Glomerular visceral epithelial cell (primary cell): Measurements from ENCODE around the gene SPTBN1.

Experiments
- DNase-seq: peaks from one replicate; pipeline ENCODE4 v3.0.0-alpha.2; 2016; ENCODE audit errors: extremely low spot score

SPTBN1 gene

DNA sequence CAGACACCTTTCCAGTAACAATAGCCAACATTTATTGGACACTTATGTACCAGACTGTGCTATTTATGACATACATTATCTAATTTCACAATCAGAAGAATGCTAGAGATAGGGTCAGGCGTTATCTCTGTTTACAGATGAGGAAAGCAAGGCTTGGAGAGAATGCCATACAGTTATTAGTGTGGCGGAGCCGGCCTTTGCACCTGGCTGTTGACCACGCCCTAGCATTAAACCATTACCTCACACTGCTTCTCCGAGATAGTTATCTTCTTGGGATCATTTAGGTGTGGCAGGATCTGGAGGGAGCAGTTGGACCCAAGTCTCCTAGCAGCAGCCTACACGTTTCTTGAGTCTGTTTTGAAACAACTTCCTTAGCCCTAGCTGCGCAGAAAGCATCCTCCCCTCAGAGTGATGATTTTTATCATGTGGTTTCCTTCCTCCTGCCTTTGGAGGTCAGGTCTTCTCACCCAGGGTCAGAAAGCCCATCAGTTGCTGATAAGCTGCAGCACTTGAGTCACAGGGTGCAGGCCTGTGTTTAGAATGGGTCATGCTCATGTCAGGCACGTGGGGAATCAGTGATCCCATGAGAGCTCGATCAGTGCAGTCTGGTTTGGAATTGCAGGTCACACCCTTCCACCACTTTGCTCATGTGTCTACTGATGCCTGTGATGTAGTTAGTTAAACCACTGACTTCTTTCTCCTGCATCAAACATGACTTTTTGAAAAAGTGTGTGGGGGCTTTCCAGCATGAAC, 118.2 kb downstream of the SPTBN1 start:
- no peak for DNase-seq

DNA sequence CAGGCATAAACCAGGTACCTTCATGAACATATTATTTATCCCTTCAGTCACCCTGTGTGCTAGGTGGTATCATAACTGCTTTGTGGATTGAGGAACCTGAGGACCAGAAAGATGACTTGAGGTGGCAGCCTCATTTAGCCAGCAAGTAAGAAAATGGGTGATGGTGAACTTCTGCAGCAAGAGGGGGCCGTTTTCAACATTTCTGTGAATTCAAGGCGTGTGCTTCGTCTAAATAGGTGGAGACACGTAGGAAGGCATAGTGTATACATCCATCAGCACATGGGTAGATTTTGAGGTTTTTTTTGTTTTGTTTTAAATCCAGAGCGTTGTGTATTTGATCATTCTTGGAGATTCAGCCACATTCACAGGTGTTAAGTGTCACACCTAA, 118.7 kb downstream of the SPTBN1 start:
- no peak for DNase-seq

DNA sequence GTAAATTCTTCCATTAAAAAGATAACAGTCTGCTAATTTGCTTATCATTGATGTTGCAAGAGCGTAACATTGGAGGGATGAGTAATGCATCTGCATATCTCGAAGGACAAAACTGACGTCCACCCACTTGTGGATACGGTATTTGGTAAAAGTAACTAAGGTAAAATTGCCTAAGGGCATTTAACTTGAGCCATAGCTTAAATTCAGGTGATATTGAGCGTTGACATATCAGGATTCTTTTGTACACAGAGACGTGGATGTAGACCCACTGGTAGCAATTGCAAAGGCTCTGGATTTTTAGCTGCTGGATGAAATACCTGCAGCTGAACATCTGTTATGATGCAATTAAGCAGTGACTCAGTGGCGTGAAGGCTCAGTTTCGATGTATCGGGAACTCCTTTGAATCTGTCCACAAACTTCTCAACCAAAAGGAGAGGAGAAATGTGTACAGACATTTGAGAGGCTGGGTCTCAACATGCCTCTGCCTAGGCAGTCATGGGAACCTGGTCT, 119.3 kb downstream of the SPTBN1 start:
- no peak for DNase-seq

DNA sequence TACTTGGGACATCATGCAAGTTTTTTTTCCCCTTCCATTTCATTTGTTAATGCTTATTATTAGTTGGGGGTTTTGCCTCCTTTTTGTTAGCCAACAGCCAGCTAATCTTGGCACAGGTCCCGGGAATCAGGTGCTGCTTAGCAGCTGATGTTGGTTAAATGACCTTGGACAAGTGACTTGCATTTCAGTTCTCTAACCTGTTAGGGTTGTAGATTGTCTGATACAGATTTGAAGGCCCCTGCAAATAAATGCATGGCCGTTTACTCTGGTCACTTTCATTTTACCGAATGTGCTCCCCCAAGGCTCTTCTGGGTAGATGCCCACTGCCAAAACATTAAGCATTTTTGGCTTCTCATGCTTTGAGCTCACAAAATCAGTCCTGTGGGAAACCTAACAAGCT, 120.9 kb downstream of the SPTBN1 start:
- DNase-seq = no peak

DNA sequence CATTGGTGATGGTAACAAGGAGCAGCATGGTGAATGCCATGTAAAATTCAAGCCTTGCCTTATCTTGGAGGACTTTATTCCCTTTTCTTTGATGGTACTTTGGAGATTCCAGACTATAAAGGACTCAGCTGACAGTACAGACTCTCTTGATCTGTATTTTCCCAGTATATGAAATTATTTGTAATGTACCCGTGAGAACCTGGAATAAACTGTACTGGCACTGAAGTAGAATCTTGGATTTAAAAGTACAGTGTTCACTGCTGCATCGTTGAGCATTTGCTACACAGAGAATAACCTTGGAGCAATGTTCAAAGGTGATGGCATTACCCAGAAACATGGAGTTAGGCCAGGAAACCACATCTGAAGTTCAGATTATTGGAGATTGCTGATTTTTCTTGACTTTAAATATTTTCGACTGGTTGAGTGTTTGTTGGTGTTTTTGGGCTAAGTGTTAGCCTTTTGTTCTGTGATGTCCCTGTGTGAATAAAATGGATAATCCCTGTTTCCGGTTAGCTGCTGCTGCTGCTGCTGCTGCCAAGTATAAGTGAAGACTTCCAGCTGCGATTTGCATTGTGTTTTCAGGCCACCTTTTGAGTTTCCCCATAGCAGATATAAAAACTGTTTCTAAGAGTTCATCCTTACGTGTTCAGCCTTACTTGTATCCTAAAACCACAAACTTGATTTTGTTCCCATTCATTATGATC, 122.0 kb downstream of the SPTBN1 start:
- no peak for DNase-seq

DNA sequence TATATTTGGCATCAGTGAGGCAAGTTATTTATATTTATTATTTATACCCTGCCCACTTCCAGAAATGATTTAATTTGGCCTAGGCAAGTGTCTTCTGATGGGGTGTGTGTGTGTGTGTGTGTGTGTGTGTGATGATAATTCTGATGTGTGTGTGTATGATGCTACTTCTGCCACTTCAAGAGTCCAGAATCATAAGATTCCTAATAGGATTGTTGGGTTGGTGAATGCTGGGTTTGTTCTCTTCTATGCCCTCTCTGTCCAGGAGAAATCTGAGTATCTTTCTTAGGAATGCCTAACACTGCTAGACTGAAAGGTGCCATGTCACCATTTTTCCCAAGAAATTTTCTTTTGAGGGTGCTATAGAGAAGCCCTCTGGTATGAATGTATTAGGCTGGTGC, 122.5 kb downstream of the SPTBN1 start:
- no peak for DNase-seq

DNA sequence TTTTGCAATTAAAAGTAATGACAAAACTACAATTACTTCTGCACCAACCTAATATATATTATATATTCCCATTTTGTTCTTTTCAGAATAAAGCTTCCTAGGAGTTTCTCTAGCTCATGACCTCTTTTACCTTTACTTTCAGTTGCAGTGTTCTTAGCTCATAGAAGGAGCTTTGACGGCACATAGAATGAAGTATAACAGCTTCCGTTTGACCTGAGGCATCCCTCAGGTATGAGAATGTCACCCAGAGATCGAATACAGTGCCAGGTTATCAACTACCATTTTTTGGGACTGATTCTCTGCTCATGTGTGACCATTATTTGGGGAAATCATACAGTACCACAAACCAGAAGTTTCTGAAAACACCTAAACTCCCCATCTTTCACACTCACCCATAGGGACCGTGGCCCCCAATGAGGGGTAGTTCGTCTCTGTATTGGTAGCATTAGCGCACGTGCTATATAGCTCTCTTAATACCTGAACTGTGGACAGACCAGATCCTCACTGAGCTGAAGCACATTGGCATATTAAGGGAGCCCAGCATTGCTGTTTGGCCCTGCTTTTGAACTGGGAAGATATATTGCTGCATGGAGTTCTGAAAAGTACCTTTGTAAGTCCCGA, 123.0 kb downstream of the SPTBN1 start:
- DNase-seq = no peak

DNA sequence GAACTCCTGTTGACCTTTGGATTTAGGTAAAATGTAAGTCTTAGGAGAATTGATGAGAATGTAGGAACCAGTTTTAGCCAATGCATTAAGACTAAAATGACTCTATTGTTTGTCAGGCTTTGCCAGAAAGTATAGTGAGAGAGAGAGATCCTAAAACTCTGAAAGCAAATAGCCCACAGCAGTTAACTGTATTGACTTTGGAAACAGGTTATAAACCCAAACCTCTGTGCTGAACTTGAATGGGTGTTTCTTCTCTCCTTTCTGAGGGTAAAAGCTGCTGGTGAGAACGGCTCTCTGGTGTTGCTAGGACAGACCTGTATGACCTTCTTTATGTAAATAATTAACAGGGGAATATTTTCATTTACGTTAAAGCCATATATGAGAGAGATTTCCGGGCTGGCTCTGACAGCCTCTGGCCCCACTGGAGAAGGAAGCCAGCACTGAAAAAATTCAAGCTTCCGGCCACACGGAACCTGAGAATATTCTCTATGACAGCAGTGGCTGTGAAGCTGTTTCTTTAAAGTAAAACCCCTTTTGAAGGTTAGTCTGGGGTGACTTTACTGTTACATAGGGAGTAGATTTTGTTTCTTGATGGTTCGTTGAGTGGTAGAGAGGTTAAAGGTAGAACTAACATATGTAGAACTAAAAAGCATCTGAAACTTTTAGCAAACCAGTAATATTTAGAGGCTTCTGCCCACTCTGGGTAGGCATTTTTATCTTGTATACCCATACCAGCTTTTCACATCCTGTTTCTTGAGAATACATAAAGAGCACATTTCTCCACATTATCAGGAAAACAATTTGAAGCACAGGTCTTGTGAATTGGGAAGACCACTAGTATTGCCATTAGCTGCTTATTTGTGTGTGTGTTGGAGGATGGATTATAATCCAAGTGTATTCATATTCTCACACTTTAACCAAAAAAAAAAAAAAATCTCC, 123.8 kb downstream of the SPTBN1 start:
- DNase-seq = peak; percentile 70

DNA sequence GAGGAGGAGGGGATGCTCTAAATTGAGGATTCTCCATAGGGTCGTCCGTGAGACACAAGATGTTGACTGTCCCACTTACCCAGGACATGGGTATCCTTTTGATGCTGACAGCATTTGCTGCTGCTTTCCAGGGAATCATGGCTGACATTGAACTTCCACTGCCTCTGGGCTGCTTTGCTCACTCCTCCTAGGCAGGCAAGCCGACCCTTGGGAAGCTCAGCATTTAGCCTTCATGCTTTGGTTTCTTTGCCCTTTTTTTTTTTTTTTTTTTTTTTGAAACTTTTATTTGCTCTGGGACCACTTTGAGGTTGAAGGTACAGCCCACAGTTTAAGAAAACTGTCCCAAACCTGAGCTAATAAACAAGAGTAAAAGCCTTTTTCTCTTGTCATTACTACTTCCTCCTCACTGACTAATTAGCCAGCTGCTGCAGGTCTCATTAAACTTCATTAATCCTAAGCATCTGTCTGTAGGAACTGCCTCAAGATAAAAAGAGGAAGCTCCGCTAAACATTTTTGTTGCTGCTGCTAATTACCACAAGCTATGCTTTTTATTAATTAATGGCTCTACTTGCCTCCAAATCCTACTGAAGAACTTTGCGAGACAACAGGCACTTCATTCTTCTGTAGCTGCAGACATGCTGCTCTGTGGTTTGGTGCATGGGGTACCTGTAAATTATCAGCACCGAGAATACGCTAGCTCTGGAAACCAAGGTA, 125.4 kb downstream of the SPTBN1 start:
- no peak for DNase-seq

DNA sequence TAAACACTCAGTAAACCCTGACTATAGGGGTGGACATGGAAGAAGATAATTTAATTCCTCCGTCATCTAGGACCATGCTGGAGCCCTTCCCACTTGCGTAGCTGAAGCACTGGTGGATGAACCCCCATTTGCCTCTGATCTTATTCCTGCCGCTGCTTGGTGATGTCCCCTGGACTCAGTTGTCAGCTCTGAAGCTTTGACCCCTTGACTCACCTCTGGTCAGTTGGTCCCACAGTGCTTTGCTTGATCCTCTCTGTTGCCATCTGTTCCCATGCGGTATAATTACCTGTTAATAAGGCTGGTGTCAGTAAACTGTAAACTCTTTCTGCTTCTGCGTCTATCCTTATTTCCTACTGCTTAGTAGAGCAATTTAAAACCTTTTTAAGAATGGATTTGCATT, 126.9 kb downstream of the SPTBN1 start:
- no peak for DNase-seq

DNA sequence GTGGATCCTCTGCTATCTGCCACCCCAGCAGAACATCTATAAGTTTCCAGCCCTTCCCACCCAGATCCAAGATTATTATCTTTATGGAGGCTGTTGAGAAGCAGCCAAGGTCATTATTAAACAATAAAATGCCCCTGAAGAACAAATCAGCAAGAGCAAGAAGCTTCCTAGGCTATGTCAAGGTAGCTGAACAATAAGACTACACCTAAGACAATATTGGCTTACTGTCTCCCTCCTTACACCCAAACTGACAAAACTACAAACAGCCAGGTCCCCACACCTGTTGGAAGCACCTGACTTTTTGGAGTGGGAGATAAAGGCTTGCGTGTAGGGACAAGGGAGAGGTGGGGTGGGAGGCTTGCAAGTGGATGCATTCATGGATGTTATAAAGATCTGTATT, 128.5 kb downstream of the SPTBN1 start:
- DNase-seq = no peak

DNA sequence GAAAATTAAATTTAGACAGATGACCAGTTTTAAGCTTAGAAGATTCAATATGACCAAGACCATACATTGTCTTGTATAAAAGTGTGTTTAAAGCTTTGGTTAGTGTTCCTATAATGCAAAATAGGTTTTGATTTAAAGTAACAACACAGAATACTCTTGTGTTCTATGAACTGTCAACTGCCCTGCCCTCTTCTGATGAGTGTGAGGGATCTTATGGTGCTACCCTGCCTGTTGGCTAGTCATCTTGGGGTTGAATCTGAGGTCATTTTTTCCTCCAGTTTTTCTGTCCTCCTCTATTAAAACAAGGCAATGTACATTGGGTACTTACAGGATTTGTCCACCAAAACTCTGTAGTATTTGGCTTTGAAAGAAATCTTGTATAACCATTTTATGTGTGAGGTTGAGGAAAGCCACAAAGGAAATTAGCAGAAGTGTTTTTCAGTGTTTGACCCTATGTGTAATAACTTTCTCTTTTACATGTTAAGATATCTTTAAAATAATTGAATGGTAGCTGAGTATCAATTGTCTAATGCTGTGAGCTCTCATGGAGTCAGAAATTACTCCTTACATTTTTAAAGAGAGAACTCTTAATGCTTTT, 129.1 kb downstream of the SPTBN1 start:
- DNase-seq = no peak

DNA sequence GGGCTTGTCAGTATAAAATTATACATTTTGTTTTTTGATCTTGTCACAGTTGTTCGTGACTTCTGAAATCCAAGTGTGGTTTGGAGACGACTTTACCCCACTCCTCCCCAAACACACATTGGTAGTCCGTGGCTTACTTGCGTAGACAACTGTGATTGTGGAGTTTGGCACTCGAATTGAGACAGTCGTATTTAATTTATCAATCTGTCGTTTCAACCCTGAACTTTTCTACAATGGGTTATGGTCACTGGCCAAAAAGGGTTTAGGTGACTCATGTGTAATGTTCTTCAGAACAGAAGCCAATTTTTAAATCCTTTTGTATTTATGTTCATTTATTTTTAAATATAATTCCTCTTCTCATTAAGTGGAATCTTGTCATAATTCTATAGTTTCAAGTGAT, 129.9 kb downstream of the SPTBN1 start:
- no peak for DNase-seq

DNA sequence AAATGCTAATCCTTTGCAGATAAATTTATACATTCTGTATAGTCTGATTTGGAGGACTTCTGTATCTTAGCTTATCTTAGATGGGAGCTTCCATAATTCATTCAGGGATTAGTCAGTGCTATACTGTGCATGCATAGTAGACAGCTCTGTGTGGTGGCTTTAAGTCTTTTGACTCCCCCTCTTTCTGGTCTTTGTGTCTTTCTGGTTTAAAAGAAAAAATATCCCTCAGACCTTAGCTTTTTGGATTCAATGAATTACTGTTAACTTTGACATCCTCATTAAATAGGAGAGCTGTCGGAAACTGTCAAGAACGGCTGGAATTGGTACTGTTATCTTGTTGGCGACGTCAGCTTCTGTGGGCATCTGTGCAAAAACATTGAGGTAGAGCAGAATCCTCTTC, 130.4 kb downstream of the SPTBN1 start:
- no peak for DNase-seq

DNA sequence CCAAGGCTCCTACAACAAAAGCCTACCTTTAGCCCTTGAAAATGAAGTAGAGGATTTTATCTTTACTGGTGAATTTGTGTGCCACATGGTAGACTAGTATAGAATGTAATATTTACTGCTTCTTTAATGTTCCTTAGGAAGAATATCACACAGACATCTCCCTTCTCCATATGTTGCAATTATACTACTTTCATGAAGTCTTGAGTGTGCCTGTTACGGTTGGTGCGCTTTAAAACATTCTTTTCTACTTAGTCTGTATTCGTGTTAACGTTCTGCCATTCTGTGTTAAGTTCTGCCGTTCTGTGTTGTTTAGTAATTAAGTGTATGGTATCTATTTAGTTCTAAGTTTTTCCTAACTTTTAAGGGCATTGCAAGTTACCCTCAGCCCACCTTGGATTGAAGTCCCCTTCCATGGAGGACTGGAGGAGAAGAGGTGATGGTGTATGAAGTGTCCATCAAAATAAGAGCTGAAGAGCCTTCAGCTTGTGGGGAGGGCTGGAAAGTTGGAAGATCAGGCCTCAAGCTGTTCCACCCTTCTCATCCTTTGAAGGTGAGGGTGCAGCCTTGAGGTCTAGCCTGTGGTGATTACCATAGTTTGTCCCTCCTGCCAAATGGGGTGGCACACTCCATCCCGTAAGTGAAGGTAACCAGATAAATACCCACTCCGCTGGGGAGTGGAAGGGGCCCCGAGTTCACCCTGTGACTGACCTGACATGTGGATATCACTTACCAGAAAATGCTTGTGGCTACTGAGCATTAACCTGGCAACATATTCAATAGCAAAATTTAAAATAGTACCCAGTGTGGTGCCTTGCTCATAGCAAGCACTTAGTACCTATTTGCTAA, 131.3 kb downstream of the SPTBN1 start:
- DNase-seq = no peak

DNA sequence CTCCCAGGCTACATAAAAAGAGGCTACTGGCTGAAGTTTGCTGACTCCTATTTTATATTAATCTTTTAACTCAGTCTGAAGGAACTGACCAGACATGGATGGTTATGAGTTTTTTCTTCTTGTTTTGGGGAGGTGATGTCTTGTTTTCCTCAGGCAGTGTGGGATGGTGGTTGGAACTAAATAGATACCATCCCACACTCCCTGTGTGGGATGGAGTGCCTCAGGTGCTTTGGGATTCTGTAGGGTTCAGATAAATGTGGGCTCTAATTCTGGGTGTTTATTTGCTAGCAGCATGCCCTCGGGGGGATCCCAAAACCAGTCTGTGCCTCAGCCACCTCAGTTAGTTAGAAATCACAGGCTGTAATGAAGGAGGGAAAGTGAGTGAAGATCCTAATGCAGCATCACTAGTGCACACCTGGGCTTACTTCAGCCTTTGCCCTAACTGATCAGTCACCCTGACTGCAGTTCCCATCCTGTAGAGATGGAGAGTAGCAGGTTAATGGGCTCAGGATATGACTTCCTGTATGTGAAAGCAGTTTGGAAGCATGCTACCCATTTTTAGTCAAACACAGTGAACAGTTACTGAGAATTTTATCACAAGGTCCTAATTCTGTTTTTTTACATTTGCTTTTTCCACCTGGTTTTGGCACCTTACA, 132.2 kb downstream of the SPTBN1 start:
- DNase-seq = no peak

DNA sequence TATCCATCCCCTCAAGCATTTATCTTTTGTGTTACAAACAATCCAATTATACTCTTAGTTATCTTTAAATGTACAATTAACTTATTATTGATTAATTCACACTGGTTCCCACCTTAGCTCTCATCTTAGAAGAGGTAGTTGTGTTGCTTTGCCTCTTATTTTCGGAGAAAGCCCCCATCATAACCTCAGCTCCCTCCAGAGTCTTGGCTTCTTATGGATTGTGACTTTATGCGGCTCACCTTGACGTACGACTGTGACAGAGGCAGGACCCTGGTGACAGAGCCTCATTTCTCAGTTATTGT, 132.9 kb downstream of the SPTBN1 start:
- no peak for DNase-seq

DNA sequence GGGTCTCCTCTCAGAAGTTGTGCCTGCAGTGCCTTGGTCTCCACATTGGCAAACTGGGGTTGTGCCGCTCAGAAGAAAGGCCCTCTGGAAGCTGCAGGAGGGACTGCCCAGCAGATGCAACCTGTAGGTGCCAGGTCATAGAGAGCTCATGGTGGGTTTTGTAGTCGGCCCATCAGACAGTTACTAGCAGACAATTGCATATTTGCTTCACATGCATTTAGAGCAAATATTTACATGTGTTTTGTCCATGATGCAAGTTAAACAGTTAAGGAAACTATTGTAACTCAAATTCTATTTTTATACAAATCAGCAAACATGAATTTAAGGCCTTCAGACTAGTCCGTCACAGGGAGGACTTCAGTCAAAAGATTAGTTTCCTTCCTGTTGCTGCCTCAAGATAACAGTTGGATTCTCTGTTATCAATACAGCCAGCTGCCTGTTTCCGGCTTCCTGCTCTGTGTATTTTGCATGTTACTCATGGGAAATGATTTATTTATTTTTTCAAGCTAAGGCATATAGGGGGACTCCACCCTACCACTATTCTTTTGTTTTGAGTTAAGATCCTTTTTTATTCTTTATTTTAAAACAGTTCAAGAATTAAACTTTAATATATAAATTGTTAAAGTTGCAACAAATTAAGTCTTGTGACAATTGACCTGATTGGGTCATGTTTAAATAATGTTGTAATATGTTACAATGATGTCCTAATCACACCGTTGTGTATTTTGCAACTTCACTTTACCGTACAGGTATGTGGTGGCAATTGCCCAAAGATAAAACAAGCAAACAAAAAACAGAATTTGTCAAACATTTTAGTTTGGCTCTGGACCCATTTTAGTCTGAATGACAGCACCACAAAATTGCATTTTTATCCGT, 133.5 kb downstream of the SPTBN1 start:
- no peak for DNase-seq
